Measurements from ENCODE around the gene AKNA.

Gene AKNA

DNA sequence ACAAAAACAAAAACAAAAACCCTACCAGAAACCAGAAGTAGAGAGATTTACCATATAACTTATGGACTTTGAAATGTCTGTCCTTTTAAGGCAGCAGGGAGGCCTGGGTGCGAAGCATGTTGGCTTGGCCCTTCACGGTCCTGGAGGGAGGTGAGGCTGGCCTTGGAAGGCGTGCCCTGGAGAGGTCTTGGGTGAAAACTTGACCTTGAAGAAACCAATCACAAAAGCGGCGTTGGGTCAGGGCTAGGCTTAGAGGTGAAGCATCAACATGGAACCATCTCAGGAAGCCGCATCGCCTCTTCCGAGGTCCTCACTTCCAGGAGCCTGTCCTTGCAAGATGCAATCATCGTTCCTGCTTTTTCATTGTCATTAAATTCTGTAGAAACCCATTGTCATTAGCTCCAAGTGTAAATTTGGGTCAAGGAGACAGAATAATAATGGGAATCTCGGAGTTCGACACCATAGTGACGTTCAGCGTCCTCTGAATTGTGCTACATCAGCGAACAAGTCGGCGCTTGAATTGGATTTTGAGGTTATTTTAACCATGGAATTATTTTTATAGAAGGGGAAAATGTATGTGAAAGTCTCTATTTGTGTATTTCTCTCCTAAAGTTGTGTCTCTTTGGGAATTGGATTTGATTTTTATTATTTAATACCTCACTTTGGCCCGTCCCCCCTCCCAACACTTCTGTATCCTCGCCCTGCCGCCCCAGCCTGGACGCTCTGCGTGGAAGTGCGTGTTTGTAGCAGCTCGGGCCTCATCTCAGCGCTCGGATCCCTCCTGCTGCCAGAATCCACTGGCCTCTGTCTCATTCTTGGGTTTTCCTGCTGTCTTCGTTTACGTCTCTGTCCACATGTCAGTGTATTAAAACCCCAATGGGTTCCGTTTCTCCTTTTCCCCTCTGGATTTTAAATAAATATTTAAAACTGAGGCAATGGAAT, 75.9 kb downstream of the AKNA start:
- no peak for DNase-seq (ENCODE audit: low spot score)
- TF ChIP-seq, protein P1, sequence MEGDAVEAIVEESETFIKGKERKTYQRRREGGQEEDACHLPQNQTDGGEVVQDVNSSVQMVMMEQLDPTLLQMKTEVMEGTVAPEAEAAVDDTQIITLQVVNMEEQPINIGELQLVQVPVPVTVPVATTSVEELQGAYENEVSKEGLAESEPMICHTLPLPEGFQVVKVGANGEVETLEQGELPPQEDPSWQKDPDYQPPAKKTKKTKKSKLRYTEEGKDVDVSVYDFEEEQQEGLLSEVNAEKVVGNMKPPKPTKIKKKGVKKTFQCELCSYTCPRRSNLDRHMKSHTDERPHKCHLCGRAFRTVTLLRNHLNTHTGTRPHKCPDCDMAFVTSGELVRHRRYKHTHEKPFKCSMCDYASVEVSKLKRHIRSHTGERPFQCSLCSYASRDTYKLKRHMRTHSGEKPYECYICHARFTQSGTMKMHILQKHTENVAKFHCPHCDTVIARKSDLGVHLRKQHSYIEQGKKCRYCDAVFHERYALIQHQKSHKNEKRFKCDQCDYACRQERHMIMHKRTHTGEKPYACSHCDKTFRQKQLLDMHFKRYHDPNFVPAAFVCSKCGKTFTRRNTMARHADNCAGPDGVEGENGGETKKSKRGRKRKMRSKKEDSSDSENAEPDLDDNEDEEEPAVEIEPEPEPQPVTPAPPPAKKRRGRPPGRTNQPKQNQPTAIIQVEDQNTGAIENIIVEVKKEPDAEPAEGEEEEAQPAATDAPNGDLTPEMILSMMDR (conservative IDR thresholded peaks at IDR 0.05; ENCODE audit: low read depth) = no peak
- no peak overlapping the region for H3K27ac ChIP-seq
- ChIA-PET POLR2A (ENCODE audit: low non-redundant PET) (no interaction called here), CTCF (interaction anchor here (0.7 kb wide), 1 partner anchor 204 kb away, joined by 5 read pairs; no protein-coding TSS in a partner anchor)

DNA sequence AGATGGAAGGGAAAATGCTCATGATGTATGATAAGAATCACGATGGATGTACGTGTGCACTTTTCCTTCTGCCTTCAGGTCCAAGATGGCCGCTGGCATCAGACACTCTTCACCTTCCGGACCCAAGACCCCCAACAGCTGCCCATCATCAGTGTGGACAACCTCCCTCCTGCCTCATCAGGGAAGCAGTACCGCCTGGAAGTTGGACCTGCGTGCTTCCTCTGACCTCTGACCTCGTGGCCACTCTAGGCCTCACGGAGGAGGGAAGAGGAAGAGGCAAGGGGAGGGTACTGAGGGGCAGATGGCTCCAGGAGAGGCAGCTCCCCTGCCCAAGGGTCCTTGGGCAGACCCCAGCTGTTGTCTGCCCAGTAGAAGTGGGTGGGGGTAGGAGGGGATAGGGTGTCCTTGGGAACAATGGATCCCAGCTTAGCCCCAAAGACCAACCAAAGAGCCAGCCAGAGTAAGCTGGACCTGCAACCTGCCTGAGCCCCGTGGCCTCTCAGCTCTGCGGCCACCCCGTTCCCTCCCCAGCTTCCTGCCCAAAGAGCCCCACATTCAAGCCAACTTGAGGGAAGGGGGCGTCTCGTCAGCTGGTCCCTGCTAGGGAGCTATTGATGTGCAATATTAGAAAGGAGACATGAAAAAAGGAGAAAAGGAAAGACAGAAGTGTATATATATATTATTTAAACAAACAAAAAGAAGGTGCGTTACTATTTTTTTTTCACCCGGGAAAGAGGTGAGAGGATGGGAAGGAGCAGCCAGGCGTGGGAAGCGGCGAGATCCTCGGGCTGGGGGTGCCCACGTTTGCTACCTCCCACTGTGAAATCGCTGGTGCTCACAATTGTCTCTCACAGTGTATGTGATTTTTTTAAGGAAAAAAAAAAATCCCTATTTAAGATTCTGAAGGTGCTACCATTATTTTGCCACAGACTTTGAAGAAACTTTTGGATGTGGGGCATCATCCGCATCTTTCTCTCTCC, 77.0 kb downstream of the AKNA start:
- no peak for DNase-seq (ENCODE audit: low spot score)
- TF ChIP-seq, protein P1 (conservative IDR thresholded peaks at IDR 0.05; ENCODE audit: low read depth) = no peak
- CTCF ChIA-PET = interaction anchor here (0.5 to 1.1 kb wide), 5 partner anchors 102 to 824 kb away, joined by 3 to 5 read pairs (median 3); no protein-coding TSS in a partner anchor

GRCh38 chr9:114309096-114309495, 78.7 kb downstream of the AKNA start:
- TF ChIP-seq, protein P1 (conservative IDR thresholded peaks at IDR 0.05; ENCODE audit: low read depth) = no peak
- CTCF ChIA-PET = interaction anchor here (0.6 to 2.5 kb wide), 4 partner anchors 30 to 227 kb away, joined by 3 to 13 read pairs (median 4); no protein-coding TSS in a partner anchor
- no peak for DNase-seq (ENCODE audit: low spot score)
- no peak overlapping the region for H3K27ac ChIP-seq
- POLR2A ChIA-PET (ENCODE audit: low non-redundant PET) = no interaction called here

More for the DNA sequence above, 77.0 kb downstream of the AKNA start:
- POLR2A ChIA-PET (ENCODE audit: low non-redundant PET) = no interaction called here
- H3K27ac ChIP-seq = no peak overlapping the region

- TF ChIP-seq, protein P1 (conservative IDR thresholded peaks at IDR 0.05; ENCODE audit: low read depth) = no peak
- no peak overlapping the region for H3K27ac ChIP-seq
- ChIA-PET CTCF (interaction anchor here (0.6 to 2.5 kb wide), 4 partner anchors 13 to 226 kb away, joined by 3 to 13 read pairs (median 4); no protein-coding TSS in a partner anchor), POLR2A (ENCODE audit: low non-redundant PET) (no interaction called here)
- DNase-seq (ENCODE audit: low spot score) = no peak
Measured at GRCh38 chr9:114308361-114308950, 79.3 kb downstream of the AKNA start.

GRCh38 chr9:114307899-114308267, 79.9 kb downstream of the AKNA start:
- no peak for DNase-seq (ENCODE audit: low spot score)
- ChIA-PET CTCF (interaction anchor here (0.7 to 2.5 kb wide), 5 partner anchors 13 to 225 kb away, joined by 3 to 13 read pairs (median 3); no protein-coding TSS in a partner anchor), POLR2A (ENCODE audit: low non-redundant PET) (no interaction called here)
- TF ChIP-seq, protein P1 (conservative IDR thresholded peaks at IDR 0.05; ENCODE audit: low read depth) = no peak
- H3K27ac ChIP-seq = no peak overlapping the region

Data from RWPE1 (cell line).